GM23248 (cell line): ENCODE measurements around the gene OR6K3.
"Not testable (repeated sequence)": the region's sequence is repeated elsewhere in the genome, so short reads cannot be mapped to it uniquely, and the experiment has no call there.

Experiments
- EZH2 ChIP-seq: fragments of 200-600 bp; sonication (generic); IDR thresholded peaks from 2 replicates; pipeline ENCODE4 v1.6.1; 2018; ENCODE audit warnings: antibody characterized with exemption, mild to moderate bottlenecking; ENCODE audit not compliant: insufficient read depth, poor library complexity, severe bottlenecking
- EZH2phosphoT487 ChIP-seq: fragments of 200-600 bp; sonication (generic); IDR thresholded peaks from 2 replicates; pipeline ENCODE4 v1.6.1; 2018; ENCODE audit warnings: antibody characterized with exemption, moderate library complexity, mild to moderate bottlenecking, low read depth; ENCODE audit not compliant: insufficient read depth

- TF ChIP-seq EZH2phosphoT487, EZH2: not testable (repeated sequence)
These were observed 32.2 kb downstream of the OR6K3 start for GRCh38 chr1:158688343-158688742.
